ENCODE data around the gene SPTBN1. TPM values are rescaled to one million over a fixed set of nuclear protein-coding genes. Genes with fewer than 3 reads are reported as not detected.

SPTBN1 gene
- total and polyA plus RNA-seq, 2 of the 4 experiments (the other 2 are of a cell fraction) = 49.1 to 241 TPM

DNA sequence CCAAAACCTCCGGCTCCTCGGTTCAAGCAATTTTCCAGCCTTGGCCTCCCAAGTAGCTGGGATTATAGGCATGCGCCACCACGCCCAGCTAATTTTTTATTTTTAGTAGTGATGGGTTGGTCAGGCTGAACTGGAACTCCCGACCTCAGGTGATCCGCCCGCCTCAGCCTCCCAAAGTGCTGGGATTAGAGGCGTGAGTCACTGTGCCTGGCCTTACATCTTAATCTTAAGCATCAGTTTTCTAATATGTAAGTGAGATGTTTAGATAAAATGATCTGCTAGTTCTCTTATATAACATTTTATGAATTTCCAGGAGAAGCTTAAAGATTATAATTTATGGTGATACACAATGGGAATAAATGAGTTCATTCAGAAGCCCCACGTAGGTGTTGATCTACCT is 69.2 kb downstream of the SPTBN1 start:
- Histone ChIP-seq H3K9me1 (ENCODE audit: insufficient read depth, low read length) (peaks cover 8% of the 10 kb centered on the region), H3K4ac (ENCODE audit: low read depth, low read length) (no peak overlapping the region), H3K14ac (replicated peaks; ENCODE audit: low read depth, low read length) (no peak overlapping the region), H3K27me3 (ENCODE audit: control insufficient read depth, insufficient read depth, low read length) (no peaks in the 10 kb centered on the region), H3K27ac (ENCODE audit: insufficient read depth, low read length) (no peak overlapping the region), H2AK9ac (replicated peaks; ENCODE audit: low read depth, low read length, poor library complexity) (no peak overlapping the region), H2BK120ac (ENCODE audit: low read depth, low read length) (no peak overlapping the region), H3K4me1 (ENCODE audit: control insufficient read depth, insufficient read depth, low read length) (peaks cover 10% of the 10 kb centered on the region), H2AFZ (replicated peaks; ENCODE audit: low read length, poor library complexity) (no peak overlapping the region), H4K8ac (ENCODE audit: low read depth in 2 of 2, low read length in 2 of 2) (no peak overlapping the region), H3K18ac (ENCODE audit: low read depth, low read length) (no peak overlapping the region), H2BK5ac (ENCODE audit: low read depth, low read length, poor library complexity, severe bottlenecking) (no peak overlapping the region), H4K5ac (ENCODE audit: low read depth, low read length) (no peak overlapping the region), H3K56ac (ENCODE audit: extremely low read depth, insufficient read depth, low read length) (no peak overlapping the region), H4K91ac (ENCODE audit: insufficient read depth, low read depth, low read length) (no peak overlapping the region), H3K79me1 (ENCODE audit: low read depth in 1 of 2, low read length in 2 of 2) (peaks cover 47 to 78% of the 10 kb centered on the region in 2 experiments), H3K9ac (ENCODE audit: low read depth, low read length) (no peak overlapping the region), H3K4me2 (ENCODE audit: low read depth, low read length) (no peak overlapping the region), H2AK5ac (ENCODE audit: low read depth, low read length) (no peak overlapping the region), H3K23ac (ENCODE audit: low read depth, low read length) (no peak overlapping the region), H3K36me3 (ENCODE audit: control insufficient read depth, insufficient read depth, low read length) (peaks cover 18% of the 10 kb centered on the region), H2BK15ac (ENCODE audit: low read depth, low read length) (no peak overlapping the region), H4K20me1 (ENCODE audit: insufficient read depth, low read length) (peaks cover 24% of the 10 kb centered on the region), H3K9me3 (ENCODE audit: control insufficient read depth, insufficient read depth, low read length) (no peaks in the 10 kb centered on the region), H3K4me3 (ENCODE audit: insufficient read depth, low read depth, low read length) (no peak overlapping the region), H2BK20ac (ENCODE audit: low read depth, low read length) (no peak overlapping the region)
- ATAC-seq (ENCODE audit: low read depth) = no peak
- BruUV-seq (replicated peaks) = no TSS peak
- ChIA-PET POLR2A (ENCODE audit: unreplicated experiment) (no interaction called here), CTCF (interaction anchor here (0.6 to 0.7 kb wide), 3 partner anchors 7 to 632 kb away, joined by 3 read pairs; no protein-coding TSS in a partner anchor)
- WGBS, 2 experiments (ENCODE audit: extremely low coverage in 2 of 2, insufficient read length in 1 of 2) = no CpG with 5 or more reads among the region's 9 CpGs
- no peak for DNase-seq
- no peak for TF ChIP-seq SMC3 (IDR thresholded peaks at IDR 0.05; ENCODE audit: low read depth, low read length)
- TF ChIP-seq, protein P1, sequence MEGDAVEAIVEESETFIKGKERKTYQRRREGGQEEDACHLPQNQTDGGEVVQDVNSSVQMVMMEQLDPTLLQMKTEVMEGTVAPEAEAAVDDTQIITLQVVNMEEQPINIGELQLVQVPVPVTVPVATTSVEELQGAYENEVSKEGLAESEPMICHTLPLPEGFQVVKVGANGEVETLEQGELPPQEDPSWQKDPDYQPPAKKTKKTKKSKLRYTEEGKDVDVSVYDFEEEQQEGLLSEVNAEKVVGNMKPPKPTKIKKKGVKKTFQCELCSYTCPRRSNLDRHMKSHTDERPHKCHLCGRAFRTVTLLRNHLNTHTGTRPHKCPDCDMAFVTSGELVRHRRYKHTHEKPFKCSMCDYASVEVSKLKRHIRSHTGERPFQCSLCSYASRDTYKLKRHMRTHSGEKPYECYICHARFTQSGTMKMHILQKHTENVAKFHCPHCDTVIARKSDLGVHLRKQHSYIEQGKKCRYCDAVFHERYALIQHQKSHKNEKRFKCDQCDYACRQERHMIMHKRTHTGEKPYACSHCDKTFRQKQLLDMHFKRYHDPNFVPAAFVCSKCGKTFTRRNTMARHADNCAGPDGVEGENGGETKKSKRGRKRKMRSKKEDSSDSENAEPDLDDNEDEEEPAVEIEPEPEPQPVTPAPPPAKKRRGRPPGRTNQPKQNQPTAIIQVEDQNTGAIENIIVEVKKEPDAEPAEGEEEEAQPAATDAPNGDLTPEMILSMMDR (conservative IDR thresholded peaks at IDR 0.05; ENCODE audit: low read depth, low read length) = no peak
- TF ChIP-seq CHD1 (IDR thresholded peaks at IDR 0.05; ENCODE audit: low read depth, low read length) = no peak
- TF ChIP-seq POLR2A (IDR thresholded peaks at IDR 0.05; ENCODE audit: low read depth, low read length) = no peak
- no peak for TF ChIP-seq MAZ (IDR thresholded peaks at IDR 0.05; ENCODE audit: borderline replicate concordance, low read depth, low read length)
- no peak for TF ChIP-seq RCOR1 (IDR thresholded peaks at IDR 0.05; ENCODE audit: insufficient replicate concordance, low read length)
- TF ChIP-seq RAD21 (IDR thresholded peaks at IDR 0.05; ENCODE audit: low read length) = no peak
- no peak for TF ChIP-seq FOS (IDR thresholded peaks at IDR 0.05; ENCODE audit: low read depth, low read length)
- TF ChIP-seq, protein P2, sequence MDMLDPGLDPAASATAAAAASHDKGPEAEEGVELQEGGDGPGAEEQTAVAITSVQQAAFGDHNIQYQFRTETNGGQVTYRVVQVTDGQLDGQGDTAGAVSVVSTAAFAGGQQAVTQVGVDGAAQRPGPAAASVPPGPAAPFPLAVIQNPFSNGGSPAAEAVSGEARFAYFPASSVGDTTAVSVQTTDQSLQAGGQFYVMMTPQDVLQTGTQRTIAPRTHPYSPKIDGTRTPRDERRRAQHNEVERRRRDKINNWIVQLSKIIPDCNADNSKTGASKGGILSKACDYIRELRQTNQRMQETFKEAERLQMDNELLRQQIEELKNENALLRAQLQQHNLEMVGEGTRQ (IDR thresholded peaks at IDR 0.05; ENCODE audit: low read depth, low read length) = no peak
- intact Hi-C loops (cut with micrococcal nuclease) (loop anchor here (10.0 kb wide), 1 partner anchor 321 kb away; no protein-coding TSS in a partner anchor), in situ Hi-C loops (cut with MboI; ENCODE audit: low sequenced_read_pairs) (loop anchor here (10.0 kb wide), 1 partner anchor 179 kb away; no protein-coding TSS in a partner anchor), dilution Hi-C loops (cut with HindIII; ENCODE audit: low sequenced_read_pairs, unreplicated experiment) (no loop called here)

Data from IMR-90 (cell line).